Cardiac fibroblast (primary cell): ENCODE measurements around the gene FOXO6.

Source experiments
- DNase-seq, 2 donors: peaks; one replicate each; pipeline versions ENCODE4 v3.0.0 to v3.0.0-alpha.2; 2010; ENCODE audit warnings: low read depth in 2 of 2
- H3K4me3 ChIP-seq, 2 donors: replicated peaks in 1 of 2; 1 replicate in 1 of 2; 2 replicates in 1 of 2; pipeline ENCODE4 v1.5.1; 2011; ENCODE audit warnings: low read depth in 2 of 2, low read length in 2 of 2, mild to moderate bottlenecking in 2 of 2, moderate library complexity in 1 of 2
- TF ChIP-seq, protein P1 (sequence below): IDR thresholded peaks from one replicate; pipeline ENCODE4 v1.5.1; 2011; ENCODE audit warnings: low read depth, mild to moderate bottlenecking, low read length, inconsistent platforms

FOXO6 gene

DNA sequence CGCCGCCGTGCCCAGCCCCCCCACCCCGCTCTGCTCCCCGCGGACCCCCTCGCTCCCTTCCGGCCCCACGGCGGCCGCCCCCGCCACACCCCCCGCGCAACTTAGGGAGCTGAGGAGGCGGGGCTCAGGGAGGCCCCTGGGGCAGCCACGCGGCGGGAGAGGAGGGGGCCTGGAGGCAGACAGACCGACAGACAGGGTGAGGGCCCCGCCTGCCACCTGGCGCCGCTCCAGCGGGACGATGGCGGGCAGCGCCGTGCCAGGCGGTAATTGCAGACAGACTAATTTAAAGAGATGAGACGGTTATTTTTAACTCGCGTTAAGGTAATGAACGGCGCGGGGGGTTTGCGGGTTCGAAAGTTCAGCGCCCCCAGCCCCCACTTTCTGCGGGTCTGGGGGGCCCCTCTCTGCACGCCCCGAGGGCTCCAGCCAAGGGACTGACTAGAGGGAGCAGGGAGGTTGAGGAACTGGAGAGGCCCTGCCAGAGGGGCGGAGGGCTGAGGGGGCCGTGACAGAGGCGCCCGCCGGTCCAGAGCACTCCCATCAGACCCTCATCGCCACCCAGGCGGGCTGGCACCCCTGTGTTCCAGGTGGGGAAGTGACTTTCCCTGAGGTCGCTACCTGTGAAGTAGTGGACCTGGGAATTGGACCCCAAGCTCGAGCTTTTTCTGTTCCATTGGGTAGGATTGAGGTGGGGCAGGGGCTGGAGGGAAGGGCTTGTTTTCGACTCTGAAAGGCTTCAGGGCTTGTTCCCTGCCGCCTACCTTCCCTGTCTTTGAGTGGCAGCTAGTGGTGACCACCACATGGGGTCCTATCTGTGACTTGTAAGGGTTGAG lies 5.4 kb downstream of the FOXO6 start:
- peak overlapping the region in 1 of 2 donors; percentile 11 for H3K4me3 ChIP-seq
- TF ChIP-seq, protein P1, sequence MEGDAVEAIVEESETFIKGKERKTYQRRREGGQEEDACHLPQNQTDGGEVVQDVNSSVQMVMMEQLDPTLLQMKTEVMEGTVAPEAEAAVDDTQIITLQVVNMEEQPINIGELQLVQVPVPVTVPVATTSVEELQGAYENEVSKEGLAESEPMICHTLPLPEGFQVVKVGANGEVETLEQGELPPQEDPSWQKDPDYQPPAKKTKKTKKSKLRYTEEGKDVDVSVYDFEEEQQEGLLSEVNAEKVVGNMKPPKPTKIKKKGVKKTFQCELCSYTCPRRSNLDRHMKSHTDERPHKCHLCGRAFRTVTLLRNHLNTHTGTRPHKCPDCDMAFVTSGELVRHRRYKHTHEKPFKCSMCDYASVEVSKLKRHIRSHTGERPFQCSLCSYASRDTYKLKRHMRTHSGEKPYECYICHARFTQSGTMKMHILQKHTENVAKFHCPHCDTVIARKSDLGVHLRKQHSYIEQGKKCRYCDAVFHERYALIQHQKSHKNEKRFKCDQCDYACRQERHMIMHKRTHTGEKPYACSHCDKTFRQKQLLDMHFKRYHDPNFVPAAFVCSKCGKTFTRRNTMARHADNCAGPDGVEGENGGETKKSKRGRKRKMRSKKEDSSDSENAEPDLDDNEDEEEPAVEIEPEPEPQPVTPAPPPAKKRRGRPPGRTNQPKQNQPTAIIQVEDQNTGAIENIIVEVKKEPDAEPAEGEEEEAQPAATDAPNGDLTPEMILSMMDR = no peak
- DNase-seq = no peak

DNA sequence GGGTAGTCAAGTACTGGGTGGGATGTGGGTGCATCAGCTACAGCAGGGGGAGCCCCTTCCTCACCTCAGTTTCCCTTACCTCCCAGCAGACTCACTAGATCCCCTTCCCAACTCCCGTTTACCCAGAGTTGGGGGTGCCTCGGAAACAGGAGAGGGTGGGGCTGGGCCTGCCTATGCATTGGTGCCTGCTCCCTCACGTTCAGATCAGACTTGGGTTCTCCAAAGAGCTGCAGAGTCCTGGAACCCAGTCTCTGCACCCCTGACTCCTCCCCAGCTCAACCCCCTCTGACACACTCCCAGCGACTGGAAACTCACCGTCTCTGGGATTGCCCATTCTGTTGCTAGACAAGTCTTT lies 6.0 kb downstream of the FOXO6 start:
- H3K4me3 ChIP-seq = no peak overlapping the region
- TF ChIP-seq, protein P1 = no peak
- DNase-seq = no peak

DNA sequence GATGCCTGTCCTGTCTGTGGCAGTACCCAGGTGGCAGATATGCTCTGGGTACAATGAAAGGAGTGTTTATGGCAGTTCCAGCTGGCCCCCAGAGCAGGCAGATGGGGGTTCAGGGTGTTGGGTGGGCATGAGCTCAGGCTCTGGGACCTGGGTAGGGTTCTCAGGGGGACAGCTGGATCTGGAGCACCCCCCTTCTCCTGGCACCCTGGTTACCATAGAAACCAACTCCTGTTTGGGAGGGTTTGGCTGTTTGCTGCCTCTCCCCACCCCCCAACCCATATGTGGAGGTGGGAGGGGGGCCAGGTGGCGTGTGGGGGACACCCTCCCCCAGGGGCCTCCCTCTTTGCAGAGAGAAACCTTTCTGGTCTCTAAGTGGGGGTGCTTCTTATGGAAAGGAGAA lies 7.1 kb downstream of the FOXO6 start:
- TF ChIP-seq, protein P1 = no peak
- no peak overlapping the region for H3K4me3 ChIP-seq
- no peak for DNase-seq

DNA sequence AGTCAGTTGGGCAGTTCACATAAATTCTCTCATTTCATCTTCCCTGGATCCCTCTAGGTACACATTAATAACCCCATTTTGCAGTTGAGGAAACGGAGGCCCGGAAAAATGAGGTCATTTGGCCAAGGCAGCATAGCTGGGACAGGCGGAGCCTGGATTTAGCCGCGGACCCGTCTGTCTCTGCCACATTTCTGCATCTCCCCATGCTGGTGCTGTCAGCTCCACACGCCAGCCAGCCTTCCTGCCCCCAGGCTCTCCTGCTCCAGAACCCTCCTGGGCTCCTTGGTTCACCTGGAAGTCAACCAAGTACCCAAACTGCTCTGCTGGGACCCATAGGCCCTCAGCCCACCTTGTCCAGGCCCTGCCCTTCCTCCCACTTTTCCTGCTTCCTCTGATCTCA lies 7.6 kb downstream of the FOXO6 start:
- DNase-seq = no peak
- H3K4me3 ChIP-seq = no peak overlapping the region
- TF ChIP-seq, protein P1 = no peak

DNA sequence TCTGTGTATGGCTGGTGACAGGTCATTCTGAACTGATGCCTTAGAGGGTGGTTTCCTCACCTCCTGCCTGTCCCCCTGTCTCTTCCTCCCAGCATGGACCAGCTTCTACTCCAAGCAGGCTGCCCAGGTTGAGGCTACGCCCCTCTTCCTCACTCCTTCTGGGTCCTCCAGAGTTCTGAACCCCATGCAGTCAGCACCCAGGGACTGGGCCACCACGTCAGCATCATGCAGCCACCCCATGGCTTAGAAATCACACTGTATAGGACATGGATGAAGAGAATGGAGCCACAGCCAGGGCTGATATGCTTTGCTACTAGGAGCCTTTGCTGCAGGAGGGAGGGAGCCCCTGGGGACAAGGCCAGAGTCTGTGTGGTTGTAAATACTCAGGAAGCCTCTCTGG lies 8.3 kb downstream of the FOXO6 start:
- no peak overlapping the region for H3K4me3 ChIP-seq
- TF ChIP-seq, protein P1 = no peak
- DNase-seq = no peak

DNA sequence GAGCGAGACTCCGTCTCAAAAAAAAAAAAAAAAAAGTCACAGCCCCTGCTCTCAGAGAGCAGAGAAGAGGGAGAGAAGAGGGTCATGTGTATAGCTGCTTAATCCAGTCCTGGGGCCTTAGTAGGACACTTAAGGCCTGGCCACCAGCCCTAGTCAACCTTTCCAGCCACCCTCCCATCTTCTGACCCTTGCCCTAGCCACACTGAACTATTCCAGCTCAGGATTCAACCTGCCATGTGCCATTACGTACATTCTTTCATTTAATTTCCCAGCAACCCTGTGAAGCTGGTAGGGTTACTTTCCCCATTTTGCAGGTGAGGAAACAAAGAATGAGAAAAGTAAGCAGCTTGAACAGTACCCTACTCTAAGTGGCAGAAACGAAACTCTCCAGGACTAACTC lies 9.0 kb downstream of the FOXO6 start:
- H3K4me3 ChIP-seq = no peak overlapping the region
- no peak for DNase-seq
- TF ChIP-seq, protein P1 = no peak
